RWPE2 (cell line): ENCODE results near the gene ARHGEF28.

Source experiments
- ATAC-seq: fragments of 200-7000 bp; cut with Tn5 transposase; 3 replicates; pipeline ENCODE4 v1.9.1; 2021; ENCODE audit warnings: low read depth
- DNase-seq: peaks from one replicate; pipeline ENCODE4 v3.0.0-alpha.2; 2020; ENCODE audit warnings: low spot score
- H3K27ac ChIP-seq: fragments of 450-650 bp; 2 replicates; pipeline ENCODE4 v1.5.1; 2017; ENCODE audit warnings: mild to moderate bottlenecking; ENCODE audit not compliant: poor library complexity, severe bottlenecking
- H3K27me3 ChIP-seq: fragments of 250-450 bp; sonication (Bioruptor Pico); 2 replicates; pipeline ENCODE4 v1.5.1; 2021; ENCODE audit warnings: mild to moderate bottlenecking, moderate library complexity; ENCODE audit not compliant: insufficient read depth, poor library complexity, severe bottlenecking
- H3K36me3 ChIP-seq: fragments of 250-450 bp; sonication (Bioruptor Pico); 2 replicates; pipeline ENCODE4 v1.5.1; 2020; ENCODE audit warnings: low read depth, mild to moderate bottlenecking, moderate library complexity
- H3K4me1 ChIP-seq: fragments of 250-450 bp; sonication (Bioruptor Pico); 2 replicates; pipeline ENCODE4 v1.5.1; 2021; ENCODE audit warnings: mild to moderate bottlenecking, moderate library complexity; ENCODE audit not compliant: insufficient read depth, poor library complexity, severe bottlenecking
- H3K4me3 ChIP-seq: fragments of 250-450 bp; sonication (Bioruptor Pico); 2 replicates; pipeline ENCODE4 v1.5.1; 2021; ENCODE audit warnings: mild to moderate bottlenecking, moderate library complexity; ENCODE audit not compliant: severe bottlenecking
- H3K9me3 ChIP-seq: fragments of 250-450 bp; sonication (Bioruptor Pico); 2 replicates; pipeline ENCODE4 v1.5.1; 2021; ENCODE audit warnings: mild to moderate bottlenecking, moderate library complexity; ENCODE audit not compliant: severe bottlenecking
- TF ChIP-seq, protein P1 (sequence below): fragments of 450-650 bp; IDR thresholded peaks from one replicate; pipeline ENCODE4 v1.5.1; 2017; ENCODE audit warnings: mild to moderate bottlenecking, moderate library complexity; ENCODE audit not compliant: poor library complexity, severe bottlenecking

The ARHGEF28 gene

GRCh38 chr5:73942783-73943182 lies 316.8 kb downstream of the ARHGEF28 start:
- TF ChIP-seq, protein P1, sequence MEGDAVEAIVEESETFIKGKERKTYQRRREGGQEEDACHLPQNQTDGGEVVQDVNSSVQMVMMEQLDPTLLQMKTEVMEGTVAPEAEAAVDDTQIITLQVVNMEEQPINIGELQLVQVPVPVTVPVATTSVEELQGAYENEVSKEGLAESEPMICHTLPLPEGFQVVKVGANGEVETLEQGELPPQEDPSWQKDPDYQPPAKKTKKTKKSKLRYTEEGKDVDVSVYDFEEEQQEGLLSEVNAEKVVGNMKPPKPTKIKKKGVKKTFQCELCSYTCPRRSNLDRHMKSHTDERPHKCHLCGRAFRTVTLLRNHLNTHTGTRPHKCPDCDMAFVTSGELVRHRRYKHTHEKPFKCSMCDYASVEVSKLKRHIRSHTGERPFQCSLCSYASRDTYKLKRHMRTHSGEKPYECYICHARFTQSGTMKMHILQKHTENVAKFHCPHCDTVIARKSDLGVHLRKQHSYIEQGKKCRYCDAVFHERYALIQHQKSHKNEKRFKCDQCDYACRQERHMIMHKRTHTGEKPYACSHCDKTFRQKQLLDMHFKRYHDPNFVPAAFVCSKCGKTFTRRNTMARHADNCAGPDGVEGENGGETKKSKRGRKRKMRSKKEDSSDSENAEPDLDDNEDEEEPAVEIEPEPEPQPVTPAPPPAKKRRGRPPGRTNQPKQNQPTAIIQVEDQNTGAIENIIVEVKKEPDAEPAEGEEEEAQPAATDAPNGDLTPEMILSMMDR, result no peak
- H3K4me1 ChIP-seq, result peaks cover 16% of the 10 kb centered on the region
- no peak for DNase-seq
- no peak overlapping the region for H3K27ac ChIP-seq
- no peak overlapping the region for H3K4me3 ChIP-seq
- H3K9me3 ChIP-seq, result no peaks in the 10 kb centered on the region
- H3K27me3 ChIP-seq, result no peaks in the 10 kb centered on the region
- ATAC-seq, result no peak
- H3K36me3 ChIP-seq, result peaks cover 19% of the 10 kb centered on the region

- Histone ChIP-seq H3K4me1 (peaks cover 10% of the 10 kb centered on the region), H3K4me3 (no peak overlapping the region), H3K27me3 (no peaks in the 10 kb centered on the region), H3K9me3 (no peaks in the 10 kb centered on the region), H3K36me3 (peaks cover 19% of the 10 kb centered on the region), H3K27ac (no peak overlapping the region)
- ATAC-seq (no peak), DNase-seq (no peak)
- TF ChIP-seq, protein P1, result no peak
Measured at GRCh38 chr5:73943397-73943796, 317.4 kb downstream of the ARHGEF28 start.

DNA sequence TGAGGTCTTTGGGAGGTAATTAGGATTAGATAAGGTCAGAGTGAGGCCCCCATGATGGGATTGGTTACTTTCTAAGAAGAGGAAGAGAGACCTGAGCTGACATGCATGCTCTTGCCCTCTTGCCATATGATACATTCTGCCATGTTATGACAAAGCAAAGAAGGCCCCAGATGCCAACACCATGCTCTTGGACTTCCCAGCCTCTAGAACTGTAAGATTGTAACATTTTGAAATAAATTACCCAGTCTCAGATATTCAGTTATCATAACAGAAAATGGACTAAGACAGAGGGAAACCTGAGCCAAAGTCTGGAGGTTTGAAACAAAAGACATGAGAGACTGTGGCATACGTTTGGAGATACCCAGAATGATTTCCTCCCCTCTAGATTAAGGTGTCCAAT lies 318.6 kb downstream of the ARHGEF28 start:
- Histone ChIP-seq H3K36me3 (peaks cover 19% of the 10 kb centered on the region), H3K27ac (no peak overlapping the region), H3K9me3 (no peaks in the 10 kb centered on the region), H3K27me3 (no peaks in the 10 kb centered on the region), H3K4me3 (no peak overlapping the region), H3K4me1 (no peaks in the 10 kb centered on the region)
- ATAC-seq (no peak), DNase-seq (no peak)
- TF ChIP-seq, protein P1, result no peak

DNA sequence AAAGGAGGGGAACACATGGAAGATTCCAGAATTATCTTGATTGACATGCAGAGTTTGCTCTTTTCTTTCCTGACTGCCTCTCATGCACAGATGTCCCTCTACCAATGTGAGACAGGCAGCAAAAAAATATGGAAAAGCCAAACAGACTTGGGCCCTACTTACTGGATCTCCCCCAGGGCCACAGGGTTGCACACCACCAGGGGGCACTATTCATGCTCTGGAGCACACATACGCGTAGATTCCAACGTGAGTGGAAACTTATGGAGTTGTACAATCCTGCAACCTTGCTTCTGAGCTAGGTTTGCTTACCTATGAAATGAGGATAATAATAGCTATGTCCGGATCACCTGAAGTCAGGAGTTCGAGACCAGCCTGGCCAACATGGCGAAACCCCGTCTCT lies 319.5 kb downstream of the ARHGEF28 start:
- DNase-seq, result no peak
- Histone ChIP-seq H3K4me1 (peaks cover 4% of the 10 kb centered on the region), H3K27ac (no peak overlapping the region), H3K27me3 (no peaks in the 10 kb centered on the region), H3K36me3 (peaks cover 19% of the 10 kb centered on the region), H3K9me3 (no peaks in the 10 kb centered on the region), H3K4me3 (no peak overlapping the region)
- TF ChIP-seq, protein P1, result peak; percentile 41
- no peak for ATAC-seq

- H3K4me3 ChIP-seq, result no peak overlapping the region
- no peaks in the 10 kb centered on the region for H3K9me3 ChIP-seq
- H3K27me3 ChIP-seq, result no peaks in the 10 kb centered on the region
- no peak overlapping the region for H3K27ac ChIP-seq
- TF ChIP-seq, protein P1, result no peak
- H3K36me3 ChIP-seq, result peaks cover 12% of the 10 kb centered on the region
- peaks cover 4% of the 10 kb centered on the region for H3K4me1 ChIP-seq
- no peak for ATAC-seq
- DNase-seq, result no peak
Measured at GRCh38 chr5:73946278-73946677, 320.3 kb downstream of the ARHGEF28 start.
